ENCODE measurements around the gene GCK.

- TF ChIP-seq CTCF (IDR thresholded peaks at IDR 0.05), result no peak
- no peak for TF ChIP-seq POLR2AphosphoS5 (IDR thresholded peaks at IDR 0.05; ENCODE audit: insufficient read depth in 1 of 2, low read depth in 1 of 2)
Observed at GRCh38 chr7:44139311-44140010, 49.8 kb downstream of the GCK start.

Measured in vagina (tissue), 2 donors.